AG10803 (cell line): ENCODE measurements around the gene PCGF5.

Experiments
- DNase-seq: peaks from one replicate; pipeline ENCODE4 v3.0.0; 2010; ENCODE audit warnings: low read depth
- H3K4me3 ChIP-seq: 2 replicates; pipeline ENCODE4 v1.5.1; 2011; ENCODE audit warnings: mild to moderate bottlenecking, low read length, control low read depth
- CTCF ChIP-seq: conservative IDR thresholded peaks from 2 replicates; pipeline ENCODE4 v1.5.1; 2011; ENCODE audit warnings: mild to moderate bottlenecking, low read length, control low read depth, inconsistent platforms

Gene PCGF5

GRCh38 chr10:91190388-91190870 lies 30.0 kb upstream of the PCGF5 start:
- no peak for TF ChIP-seq CTCF
- peak; percentile 83 for DNase-seq
- no peak overlapping the region for H3K4me3 ChIP-seq

DNA sequence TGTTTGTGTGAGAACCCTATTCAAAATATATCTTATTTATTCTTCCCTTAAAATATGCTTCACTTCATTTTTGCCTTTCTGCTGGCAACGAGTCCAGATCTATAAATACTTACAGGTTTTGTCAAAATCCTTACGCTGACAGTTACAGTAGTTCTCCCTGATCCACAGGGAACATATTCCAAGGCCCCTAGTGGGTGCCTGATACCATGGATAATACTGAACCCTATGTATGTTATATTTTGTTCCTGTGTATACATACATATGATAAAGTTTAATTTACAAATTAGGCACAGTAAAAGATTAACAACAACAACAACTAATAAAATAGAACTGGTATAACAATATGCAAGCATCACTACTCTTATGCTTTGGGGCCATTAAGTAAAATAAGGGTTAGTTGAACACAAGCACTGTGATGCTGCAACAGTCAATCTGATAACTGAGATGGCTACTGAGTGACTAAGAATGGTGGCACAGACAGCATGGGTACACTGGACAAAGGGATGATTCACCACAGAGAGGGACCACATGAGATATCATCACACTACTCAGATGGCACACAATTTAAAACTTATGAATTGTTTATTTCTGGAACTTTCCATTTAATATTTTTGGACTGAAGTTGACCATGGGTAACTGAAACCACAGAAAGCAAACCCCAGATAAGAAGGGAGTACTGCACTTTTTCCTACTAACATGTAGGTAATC lies 29.4 kb upstream of the PCGF5 start:
- peak; percentile 48 for DNase-seq
- TF ChIP-seq CTCF = no peak
- H3K4me3 ChIP-seq = no peak overlapping the region

DNA sequence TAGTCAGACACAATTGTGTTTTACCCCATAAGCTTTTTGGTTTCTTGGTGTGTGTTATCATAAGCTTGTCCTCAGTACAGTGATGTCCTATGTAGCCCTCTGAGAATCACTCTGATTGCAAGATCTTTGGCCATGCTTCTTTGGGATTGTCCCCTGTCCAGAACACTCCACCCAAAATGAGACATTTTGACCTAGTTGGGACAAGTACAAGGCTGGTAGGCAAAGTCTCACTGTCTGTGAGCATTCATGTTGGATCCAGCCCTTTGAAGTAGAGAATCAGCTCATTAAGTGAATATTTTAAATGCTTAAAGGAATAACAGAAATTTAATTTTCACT lies 28.9 kb upstream of the PCGF5 start:
- DNase-seq = no peak
- H3K4me3 ChIP-seq = no peak overlapping the region
- TF ChIP-seq CTCF = no peak

DNA sequence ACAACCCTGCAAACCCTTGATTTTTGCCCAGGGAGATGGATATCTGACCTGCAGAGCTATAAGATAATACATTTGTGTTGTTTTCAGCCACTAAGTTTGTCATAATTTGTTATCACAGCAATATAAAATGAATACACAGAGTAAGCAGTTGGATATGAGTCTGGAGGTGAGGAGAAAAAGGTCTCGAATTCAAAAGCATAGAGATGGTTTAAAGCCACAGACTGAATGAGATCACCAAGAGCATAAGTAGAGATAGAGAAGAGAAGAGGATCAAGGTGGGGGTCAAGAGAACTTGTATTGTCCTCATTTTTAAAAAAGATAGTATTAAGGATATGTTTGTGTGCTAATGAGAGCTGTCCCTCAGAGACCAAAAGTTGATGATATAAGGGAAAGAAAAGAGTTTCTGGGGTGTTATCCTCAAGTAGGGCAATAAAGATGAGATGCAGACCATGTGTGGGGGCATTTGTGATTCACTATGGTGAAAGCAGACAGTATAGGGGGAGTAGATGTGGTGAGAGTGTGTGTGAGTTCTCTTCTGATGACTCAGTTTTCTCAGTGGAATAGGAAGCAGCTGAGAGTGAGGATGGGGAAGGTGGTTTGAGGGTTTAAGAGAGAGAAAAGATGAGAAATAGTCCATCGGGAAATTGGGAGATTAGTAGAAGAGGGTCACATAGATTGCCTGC lies 25.8 kb upstream of the PCGF5 start:
- DNase-seq = peak; percentile 67
- TF ChIP-seq CTCF = no peak
- H3K4me3 ChIP-seq = no peak overlapping the region

GRCh38 chr10:91196268-91197048 lies 24.0 kb upstream of the PCGF5 start:
- no peak overlapping the region for H3K4me3 ChIP-seq
- no peak for TF ChIP-seq CTCF
- no peak for DNase-seq

DNA sequence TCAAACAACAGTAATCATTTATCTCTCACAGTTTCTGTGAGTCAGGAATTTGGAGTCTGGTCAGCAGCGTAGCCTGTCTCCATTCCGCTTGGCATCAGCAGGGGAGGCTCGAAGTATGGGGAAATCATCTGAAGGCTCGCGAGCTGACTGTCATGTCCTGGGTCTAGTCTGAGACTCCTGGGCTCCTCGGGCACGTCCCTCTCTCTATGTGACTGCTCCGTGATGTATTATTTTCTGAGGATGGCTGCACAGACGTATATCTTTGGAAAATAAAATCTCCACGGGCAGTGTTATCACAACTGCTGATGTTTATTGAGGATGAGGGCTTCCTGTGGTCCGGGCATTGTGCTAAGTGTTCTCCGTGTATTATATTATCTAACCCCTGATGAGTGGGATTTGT lies 23.3 kb upstream of the PCGF5 start:
- H3K4me3 ChIP-seq = no peak overlapping the region
- no peak for DNase-seq
- no peak for TF ChIP-seq CTCF
